T-cell (primary cell): Measurements from ENCODE around the gene HPCAL1. TPM values are rescaled to one million over a fixed set of nuclear protein-coding genes. Genes with fewer than 3 reads are reported as not detected.

Experiments
- ATAC-seq, 4 experiments: fragments of 200-7000 bp in 3 of 4; fragments of 150-1000 bp in 1 of 4; cut with Tn5 transposase; replicated peaks in 1 of 4; 1 replicate in 3 of 4; 2 replicates in 1 of 4; pipeline ENCODE4 v1.10.0; 2021; ENCODE audit warnings: moderate library complexity in 3 of 4, mild to moderate bottlenecking in 2 of 4, moderate number of reproducible peaks in 1 of 4
- CTCF ChIA-PET, 2 donors: fragments of 300-600 bp; sonication (Branson Sonifier 250); formaldehyde crosslinking; loops; one replicate each; lab custom pipeline; 2022; ENCODE audit warnings: antibody characterized with exemption in 2 of 2; lab: Charles Lee
- POLR2A ChIA-PET, 2 donors: fragments of 300-600 bp; sonication (Branson Sonifier 250); formaldehyde crosslinking; loops; one replicate each; lab custom pipeline; 2022; ENCODE audit warnings: antibody characterized with exemption in 2 of 2; lab: Charles Lee
- DNase-seq, 35 experiments: peaks; one replicate each; pipeline versions ENCODE4 v3.0.0 to v3.0.0-alpha.2; 2013 to 2023
- H3K27ac ChIP-seq: one replicate; pipeline ENCODE4 v1.5.1; 2013; ENCODE audit warnings: low read length
- H3K27me3 ChIP-seq, 2 experiments: replicated peaks in 1 of 2; 1 replicate in 1 of 2; 2 replicates in 1 of 2; pipeline versions ENCODE4 v1.6.1 to v1.7.0; 2013; ENCODE audit warnings: low read length in 1 of 2, mixed read lengths in 1 of 2; ENCODE audit not compliant: control insufficient read depth in 2 of 2, insufficient read depth in 2 of 2; ENCODE audit errors: extremely low read depth in 1 of 2
- H3K36me3 ChIP-seq, 2 donors: 1 replicate in 1 of 2; 2 replicates in 1 of 2; pipeline versions ENCODE4 v1.6.1 to v1.7.0; 2013; ENCODE audit warnings: low read length in 1 of 2; ENCODE audit not compliant: control insufficient read depth in 2 of 2, insufficient read depth in 1 of 2; ENCODE audit errors: extremely low read depth in 1 of 2
- H3K4me1 ChIP-seq, 2 experiments: 1 replicate in 1 of 2; 2 replicates in 1 of 2; pipeline versions ENCODE4 v1.6.1 to v1.7.0; 2013; ENCODE audit warnings: low read length in 2 of 2, mixed read lengths in 1 of 2; ENCODE audit not compliant: insufficient read depth in 2 of 2, control insufficient read depth in 1 of 2; ENCODE audit errors: extremely low read depth in 1 of 2
- H3K4me3 ChIP-seq, 2 donors: 1 replicate in 1 of 2; 2 replicates in 1 of 2; pipeline versions ENCODE4 v1.5.1 to v1.7.0; 2013; ENCODE audit warnings: mild to moderate bottlenecking in 2 of 2, low read length in 1 of 2, moderate library complexity in 1 of 2; ENCODE audit not compliant: control insufficient read depth in 1 of 2; ENCODE audit errors: extremely low read depth in 1 of 2
- H3K9me3 ChIP-seq: 2 replicates; pipeline ENCODE4 v1.7.0; 2013
- H3K27ac Mint-ChIP-seq, 2 donors: one replicate each; pipeline ENCODE4 v1.8.0; 2020 to 2021; ENCODE audit warnings: mild to moderate bottlenecking in 2 of 2, mixed read lengths in 2 of 2
- H3K27me3 Mint-ChIP-seq, 2 donors: one replicate each; pipeline ENCODE4 v1.8.0; 2021 to 2022; ENCODE audit warnings: mixed read lengths in 2 of 2
- H3K36me3 Mint-ChIP-seq: one replicate; pipeline ENCODE4 v1.8.0; 2021; ENCODE audit warnings: mixed read lengths
- H3K4me1 Mint-ChIP-seq, 3 donors: one replicate each; pipeline ENCODE4 v1.8.0; 2020 to 2022; ENCODE audit warnings: mixed read lengths in 3 of 3, mild to moderate bottlenecking in 1 of 3
- H3K4me3 Mint-ChIP-seq, 3 donors: one replicate each; pipeline ENCODE4 v1.8.0; 2020 to 2022; ENCODE audit warnings: mild to moderate bottlenecking in 3 of 3, mixed read lengths in 3 of 3, moderate library complexity in 3 of 3
- H3K9me3 Mint-ChIP-seq, 3 donors: one replicate each; pipeline ENCODE4 v1.8.0; 2020 to 2022; ENCODE audit warnings: mixed read lengths in 3 of 3
- WGBS: methylation state at CpG from one replicate; pipeline ENCODE4 v1.1.5; 2013; ENCODE audit warnings: missing lambda C conversion rate; ENCODE audit not compliant: insufficient coverage; 5-methylcytosine and 5-hydroxymethylcytosine counted together
- total RNA-seq, 35 experiments: library from RNA in 6 of 35; stranded (reverse) in 6 of 35; fragments of 120-200 nt in 1 of 35; gene quantifications; one replicate each; pipeline versions ENCODE4 v1.2.1 to v1.2.4 and lab custom pipeline; 2013 to 2026

HPCAL1 gene
- total RNA-seq, 5 donors from 2014 or later (not counting 1 experiment from before 2014, with no cell fraction given): 39.5 to 87.3 (median 83.2) TPM

- Histone ChIP-seq H3K4me3 (no peak overlapping the region), H3K27ac (no peak overlapping the region), H3K4me1 (peaks cover 30 to 66% of the 10 kb centered on the region in 2 experiments), H3K27me3 (no peaks in the 10 kb centered on the region), H3K36me3 (peaks cover 0 to 4% of the 10 kb centered on the region in 2 donors), H3K9me3 (no peaks in the 10 kb centered on the region)
- Mint-ChIP-seq H3K4me3 (peak overlapping the region in 1 of 3 donors; percentile 65), H3K27me3 (no peaks in the 10 kb centered on the region), H3K36me3 (peaks cover 4% of the 10 kb centered on the region), H3K27ac (peak overlapping the region in 1 of 2 donors; percentile 93), H3K9me3 (no peaks in the 10 kb centered on the region), H3K4me1 (peaks cover 55 to 67% (median 59%) of the 10 kb centered on the region in 3 donors)
- ChIA-PET CTCF (interaction anchor here (0.6 to 1.3 kb wide), 2 partner anchors 102 to 282 kb away, joined by 3 to 7 read pairs; no protein-coding TSS in a partner anchor), POLR2A (interaction anchor here in 1 of 2 donors (0.5 kb wide), 1 partner anchor 228 kb away, joined by 4 read pairs; no protein-coding TSS in a partner anchor)
- no peak for DNase-seq
- no peak for ATAC-seq
- 95% methylated on average over 6 of the region's 10 CpGs for WGBS
Measured at GRCh38 chr2:10406016-10406415, 103.3 kb downstream of the HPCAL1 start.

- peak overlapping the region in 1 of 3 donors; percentile 65 for H3K4me3 Mint-ChIP-seq
- Histone ChIP-seq H3K27ac (no peak overlapping the region), H3K27me3 (no peaks in the 10 kb centered on the region)
Measured at GRCh38 chr2:10406491-10407188, 103.9 kb downstream of the HPCAL1 start.

DNA sequence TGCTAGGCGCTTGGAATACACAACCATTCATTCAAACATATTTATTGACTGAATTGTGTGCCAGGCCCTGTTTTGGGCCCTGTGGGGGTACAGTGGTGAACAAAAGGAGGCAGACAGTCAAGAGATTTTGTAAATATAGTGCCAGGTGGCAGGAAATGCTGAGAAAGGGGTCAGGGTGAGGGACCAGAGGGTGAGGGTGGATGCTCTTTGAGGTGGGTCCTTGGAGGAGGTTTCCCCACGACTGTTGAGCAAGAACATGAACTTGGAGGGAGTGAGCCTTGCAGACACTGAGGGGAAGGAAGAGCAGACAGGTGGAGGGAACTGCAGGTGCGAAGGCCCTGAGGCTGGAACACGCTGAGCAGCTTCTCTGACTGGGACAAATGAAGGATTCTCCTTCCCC is 104.7 kb downstream of the HPCAL1 start:
- H3K36me3 Mint-ChIP-seq: peaks cover 11% of the 10 kb centered on the region
- ChIA-PET POLR2A (interaction anchor here in 1 of 2 donors (1.0 kb wide), 1 partner anchor 293 kb away, joined by 3 read pairs; no protein-coding TSS in a partner anchor), CTCF (interaction anchor here (0.6 to 3.4 kb wide), 20 partner anchors 12 to 592 kb away, joined by 3 to 65 read pairs (median 6); partner anchors contain the start of gene HPCAL1 (in 1 of the 2))
- peaks cover 26 to 52% of the 10 kb centered on the region in 2 experiments for H3K4me1 ChIP-seq
- H3K9me3 ChIP-seq: no peaks in the 10 kb centered on the region
- no peaks in the 10 kb centered on the region for H3K27me3 Mint-ChIP-seq
- peaks cover 43 to 55% (median 50%) of the 10 kb centered on the region in 3 donors for H3K4me1 Mint-ChIP-seq
- H3K9me3 Mint-ChIP-seq: no peaks in the 10 kb centered on the region
- 0% methylated on average over 1 of the region's 4 CpGs for WGBS
- H3K27me3 ChIP-seq: no peaks in the 10 kb centered on the region
- peaks cover 0 to 17% of the 10 kb centered on the region in 2 donors for H3K36me3 ChIP-seq
- peak overlapping the region; percentile 90 to 93 for H3K27ac Mint-ChIP-seq
- ATAC-seq (no peak), DNase-seq (no peak)
- H3K4me3 Mint-ChIP-seq: peak overlapping the region; percentile 55 to 68 (median 65)
- peak overlapping the region; percentile 56 for H3K27ac ChIP-seq
- H3K4me3 ChIP-seq: peak overlapping the region in 1 of 2 donors; percentile 12

More at GRCh38 chr2:10406491-10407188, 103.9 kb downstream of the HPCAL1 start:
- 81% methylated on average over 15 of the region's 18 CpGs for WGBS
- Mint-ChIP-seq H3K9me3 (no peaks in the 10 kb centered on the region), H3K27ac (peak overlapping the region; percentile 90 to 93), H3K27me3 (no peaks in the 10 kb centered on the region), H3K4me1 (peaks cover 49 to 61% (median 53%) of the 10 kb centered on the region in 3 donors), H3K36me3 (peaks cover 4% of the 10 kb centered on the region)
- no peak for DNase-seq
- no peak overlapping the region for H3K4me3 ChIP-seq
- ChIA-PET CTCF (interaction anchor here (0.6 to 1.7 kb wide), 5 partner anchors 39 to 275 kb away, joined by 3 to 4 read pairs (median 3); no protein-coding TSS in a partner anchor), POLR2A (interaction anchor here in 1 of 2 donors (0.5 kb wide), 2 partner anchors 75 to 229 kb away, joined by 4 to 8 read pairs; no protein-coding TSS in a partner anchor)
- ATAC-seq: no peak
- H3K9me3 ChIP-seq: no peaks in the 10 kb centered on the region
- H3K36me3 ChIP-seq: peaks cover 0 to 10% of the 10 kb centered on the region in 2 donors
- peaks cover 26 to 60% of the 10 kb centered on the region in 2 experiments for H3K4me1 ChIP-seq

- Histone ChIP-seq H3K4me1 (peaks cover 26 to 52% of the 10 kb centered on the region in 2 experiments), H3K27ac (peak overlapping the region; percentile 56), H3K4me3 (peak overlapping the region in 1 of 2 donors; percentile 11), H3K9me3 (no peaks in the 10 kb centered on the region), H3K27me3 (no peaks in the 10 kb centered on the region), H3K36me3 (peaks cover 0 to 19% of the 10 kb centered on the region in 2 donors)
- peaks cover 15% of the 10 kb centered on the region for H3K36me3 Mint-ChIP-seq
- DNase-seq: peak in 32 of 35 experiments; percentile 8 to 68 (median 36)
- H3K27ac Mint-ChIP-seq: peak overlapping the region; percentile 90 to 93
- H3K9me3 Mint-ChIP-seq: no peaks in the 10 kb centered on the region
- ChIA-PET POLR2A (interaction anchor here (0.6 to 1.6 kb wide), 10 partner anchors 25 to 406 kb away, joined by 3 to 7 read pairs (median 4); partner anchors contain the start of gene ODC1 (in 1 of the 2)), CTCF (interaction anchor here (0.6 to 3.4 kb wide), 50 partner anchors 12 to 592 kb away, joined by 3 to 65 read pairs (median 5); partner anchors contain the start of genes HPCAL1 (in 1 of the 2), NOL10 (in 1 of the 2), ODC1 (in 1 of the 2) and RRM2 (in 1 of the 2))
- peak; percentile 65 to 80 (median 75) for ATAC-seq
- WGBS: 3% methylated on average over 5 of the region's 11 CpGs
- peak overlapping the region; percentile 55 to 68 (median 65) for H3K4me3 Mint-ChIP-seq
- H3K27me3 Mint-ChIP-seq: no peaks in the 10 kb centered on the region
- H3K4me1 Mint-ChIP-seq: peaks cover 43 to 50% (median 46%) of the 10 kb centered on the region in 3 donors
Measured at GRCh38 chr2:10407841-10408648, 105.3 kb downstream of the HPCAL1 start.

DNA sequence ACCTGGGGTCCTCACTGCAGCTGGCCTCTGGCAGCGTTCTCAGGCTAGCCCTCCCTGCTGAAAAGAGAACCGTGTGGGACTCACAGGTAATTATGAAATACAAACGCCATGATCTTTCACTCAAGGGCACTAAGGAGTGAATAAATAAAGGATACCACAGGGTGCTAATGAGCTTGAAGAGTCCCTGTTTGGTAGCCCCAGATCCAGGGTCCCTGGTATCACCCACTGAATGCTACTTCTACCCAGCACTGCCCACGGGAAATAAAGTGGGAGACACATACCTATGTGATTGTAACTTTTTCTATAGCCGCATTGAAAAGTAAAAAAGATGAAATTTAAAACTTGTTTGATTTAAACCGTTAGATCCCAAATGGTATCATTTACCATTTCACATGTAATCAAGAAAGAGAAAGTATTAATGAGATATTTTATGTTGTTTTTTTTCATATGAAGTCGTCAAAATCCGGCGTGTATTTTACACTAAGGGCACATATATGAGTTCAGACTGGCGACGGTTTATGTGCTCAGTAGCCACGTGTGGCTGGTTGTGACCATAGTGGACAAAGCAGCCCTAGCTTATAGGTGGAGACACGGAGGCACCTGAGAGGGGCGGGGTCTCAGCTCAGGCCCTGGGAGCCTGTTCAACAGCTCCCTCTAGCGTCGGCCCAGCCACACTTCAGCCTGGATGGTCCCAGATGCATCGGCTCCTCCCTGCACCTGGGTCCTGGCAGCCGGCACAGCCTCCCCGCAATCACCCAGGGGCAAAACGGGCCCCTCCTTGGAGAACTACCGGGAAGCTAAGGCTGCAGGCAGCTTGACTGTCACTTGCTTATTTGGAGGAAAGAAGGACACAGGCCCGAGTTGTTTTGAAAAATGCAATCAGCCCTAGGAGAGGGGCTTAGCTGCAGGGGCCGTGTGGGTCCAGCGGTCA is 106.2 kb downstream of the HPCAL1 start:
- peak overlapping the region; percentile 56 for H3K27ac ChIP-seq
- H3K36me3 ChIP-seq: peaks cover 0 to 19% of the 10 kb centered on the region in 2 donors
- Mint-ChIP-seq H3K4me1 (peaks cover 42 to 47% (median 42%) of the 10 kb centered on the region in 3 donors), H3K4me3 (peak overlapping the region; percentile 55 to 68 (median 65)), H3K27me3 (no peaks in the 10 kb centered on the region), H3K27ac (peak overlapping the region; percentile 90 to 93), H3K9me3 (no peaks in the 10 kb centered on the region), H3K36me3 (peaks cover 12% of the 10 kb centered on the region)
- POLR2A ChIA-PET: interaction anchor here (0.5 to 1.6 kb wide), 9 partner anchors 38 to 406 kb away, joined by 3 to 7 read pairs (median 3); partner anchors contain the start of gene ODC1 (in 1 of the 2)
- no peaks in the 10 kb centered on the region for H3K27me3 ChIP-seq
- ATAC-seq: peak; percentile 73 to 87 (median 82)
- peaks cover 26 to 52% of the 10 kb centered on the region in 2 experiments for H3K4me1 ChIP-seq
- WGBS: 3% methylated on average over 15 of the region's 24 CpGs
- DNase-seq: peak; percentile 57 to 92 (median 76)
- H3K9me3 ChIP-seq: no peaks in the 10 kb centered on the region
- peak overlapping the region in 1 of 2 donors; percentile 11 for H3K4me3 ChIP-seq
- CTCF ChIA-PET: interaction anchor here (0.6 to 3.4 kb wide), 60 partner anchors 8 to 342 kb away, joined by 3 to 65 read pairs (median 5); partner anchors contain the start of genes HPCAL1 (in 1 of the 2), NOL10 (in 1 of the 2), ODC1 (in 1 of the 2) and RRM2 (in 1 of the 2)
